Measurements from ENCODE around the gene ARL2BP. TPM values are rescaled to one million over a fixed set of nuclear protein-coding genes. Genes with fewer than 3 reads are reported as not detected.
A peak's percentile ranks its signal among the peaks of the same experiment; 100 is the strongest.
"Not testable (repeated sequence)": the region's sequence is repeated elsewhere in the genome, so short reads cannot be mapped to it uniquely, and the experiment has no call there.

The ARL2BP gene
- 10 to 100 TPM; 18.9 to 74.9 (median 54.2) TPM for total RNA-seq

- H3K4me1 ChIP-seq: peaks cover 17 to 26% (median 22%) of the 10 kb centered on the region in 4 donors
- WGBS, 2 donors: 1 to 2% methylated on average over 21 to 62 of the region's 77 CpGs
- H3K4me3 ChIP-seq: peak within 1 kb of the TSS; percentile 59 to 84 (median 62)
- ATAC-seq (ENCODE audit: low FRiP score in 2 of 2): peak; percentile 97 to 99
- peaks cover 7 to 33% (median 19%) of the 10 kb centered on the region in 4 donors for H3K36me3 ChIP-seq
- no peaks in the 10 kb centered on the region for H3K9me3 ChIP-seq
- H3K27me3 ChIP-seq: no peaks in the 10 kb centered on the region
- TF ChIP-seq EP300 (IDR thresholded peaks at IDR 0.05): no peak
- peak in 3 of 4 donors; percentile 58 to 94 (median 89) for TF ChIP-seq POLR2A (IDR thresholded peaks at IDR 0.05)
- peak; percentile 85 to 89 for TF ChIP-seq POLR2AphosphoS5 (IDR thresholded peaks at IDR 0.05)
- peak in 2 of 6 experiments; percentile 41 to 46 for TF ChIP-seq CTCF (IDR thresholded peaks at IDR 0.05)
- DNase-seq: peak; percentile 99
- H3K27ac ChIP-seq: peak within 1 kb of the TSS; percentile 90 to 95 (median 93)
Observed at GRCh38 chr16:57244767-57245471, at the start of gene ARL2BP. TSS of gene ARL2BP (plus strand) at chr16:57245259. CDS start at chr16:57245368, 109 bp downstream.

- TF ChIP-seq CTCF (IDR thresholded peaks at IDR 0.05) (no peak), POLR2AphosphoS5 (IDR thresholded peaks at IDR 0.05) (no peak), EP300 (IDR thresholded peaks at IDR 0.05) (no peak), POLR2A (IDR thresholded peaks at IDR 0.05) (no peak)
Observed at GRCh38 chr16:57196286-57196685, 48.8 kb upstream of the ARL2BP start.

GRCh38 chr16:57196753-57197152 lies 48.3 kb upstream of the ARL2BP start:
- no peaks in the 10 kb centered on the region for H3K27me3 ChIP-seq
- peaks cover 7 to 19% (median 14%) of the 10 kb centered on the region in 4 donors for H3K4me1 ChIP-seq
- TF ChIP-seq EP300 (IDR thresholded peaks at IDR 0.05): no peak
- 75 to 79% methylated on average over 3 of the region's 3 CpGs for WGBS, 2 donors
- H3K36me3 ChIP-seq: no peaks in the 10 kb centered on the region
- ATAC-seq (ENCODE audit: low FRiP score in 2 of 2) (no peak), DNase-seq (no peak)
- H3K9me3 ChIP-seq: no peaks in the 10 kb centered on the region
- no peak overlapping the region for H3K4me3 ChIP-seq
- no peak overlapping the region for H3K27ac ChIP-seq

More at GRCh38 chr16:57196286-57196685, 48.8 kb upstream of the ARL2BP start:
- ATAC-seq (ENCODE audit: low FRiP score in 2 of 2): no peak
- Histone ChIP-seq H3K9me3 (no peaks in the 10 kb centered on the region), H3K4me1 (peaks cover 10 to 19% (median 16%) of the 10 kb centered on the region in 4 donors), H3K4me3 (no peak overlapping the region), H3K27me3 (no peaks in the 10 kb centered on the region), H3K27ac (no peak overlapping the region), H3K36me3 (no peaks in the 10 kb centered on the region)
- WGBS, 2 donors: 79 to 81% methylated on average over 4 of the region's 4 CpGs
- DNase-seq: no peak

GRCh38 chr16:57200321-57200720 lies 44.7 kb upstream of the ARL2BP start:
- 93 to 95% methylated on average over 7 to 8 of the region's 24 CpGs for WGBS, 2 donors
- peaks cover 0 to 11% (median 9%) of the 10 kb centered on the region in 4 donors for H3K36me3 ChIP-seq
- H3K27me3 ChIP-seq; H3K27ac ChIP-seq; H3K9me3 ChIP-seq; H3K4me1 ChIP-seq; H3K4me3 ChIP-seq; ATAC-seq (ENCODE audit: low FRiP score in 2 of 2): not testable (repeated sequence)
- DNase-seq: peak in 1 of 2 donors; percentile 39

- WGBS, 2 donors: 95 to 97% methylated on average over 4 to 8 of the region's 27 CpGs
- peaks cover 0 to 17% (median 13%) of the 10 kb centered on the region in 4 donors for H3K36me3 ChIP-seq
- not testable (repeated sequence) for H3K4me3 ChIP-seq; H3K27me3 ChIP-seq; ATAC-seq (ENCODE audit: low FRiP score in 2 of 2); H3K4me1 ChIP-seq; H3K9me3 ChIP-seq; H3K27ac ChIP-seq
- DNase-seq: peak in 1 of 2 donors; percentile 66
Observed at GRCh38 chr16:57200926-57201325, 44.1 kb upstream of the ARL2BP start.

GRCh38 chr16:57202095-57202886 lies 42.8 kb upstream of the ARL2BP start:
- ATAC-seq (ENCODE audit: low FRiP score in 2 of 2): no peak
- TF ChIP-seq EP300 (IDR thresholded peaks at IDR 0.05): no peak
- TF ChIP-seq POLR2AphosphoS5 (IDR thresholded peaks at IDR 0.05): no peak
- no peak for TF ChIP-seq CTCF (IDR thresholded peaks at IDR 0.05)
- TF ChIP-seq POLR2A (IDR thresholded peaks at IDR 0.05): no peak
- peaks cover 3 to 28% (median 16%) of the 10 kb centered on the region in 4 donors for H3K36me3 ChIP-seq
- no peak for DNase-seq
- no peaks in the 10 kb centered on the region for H3K27me3 ChIP-seq
- no peak overlapping the region for H3K27ac ChIP-seq
- H3K9me3 ChIP-seq: no peaks in the 10 kb centered on the region
- 82 to 86% methylated on average over 7 of the region's 7 CpGs for WGBS, 2 donors
- no peak overlapping the region for H3K4me3 ChIP-seq
- no peaks in the 10 kb centered on the region for H3K4me1 ChIP-seq
